SKM-1 (cell line): ENCODE data around the gene FAM186B.
"Not testable (repeated sequence)": the region's sequence is repeated elsewhere in the genome, so short reads cannot be mapped to it uniquely, and the experiment has no call there.

ENCODE experiments used
- DNase-seq: peaks from one replicate; lab custom pipeline; 2025; ENCODE audit not compliant: unreplicated experiment; lab: John Stamatoyannopoulos, UW

The FAM186B gene

GRCh38 chr12:49635036-49635435, 29.6 kb upstream of the FAM186B start:
- DNase-seq = no peak

GRCh38 chr12:49633703-49634345, 28.4 kb upstream of the FAM186B start:
- DNase-seq = no peak

GRCh38 chr12:49632986-49633702, 27.7 kb upstream of the FAM186B start:
- no peak for DNase-seq

DNA sequence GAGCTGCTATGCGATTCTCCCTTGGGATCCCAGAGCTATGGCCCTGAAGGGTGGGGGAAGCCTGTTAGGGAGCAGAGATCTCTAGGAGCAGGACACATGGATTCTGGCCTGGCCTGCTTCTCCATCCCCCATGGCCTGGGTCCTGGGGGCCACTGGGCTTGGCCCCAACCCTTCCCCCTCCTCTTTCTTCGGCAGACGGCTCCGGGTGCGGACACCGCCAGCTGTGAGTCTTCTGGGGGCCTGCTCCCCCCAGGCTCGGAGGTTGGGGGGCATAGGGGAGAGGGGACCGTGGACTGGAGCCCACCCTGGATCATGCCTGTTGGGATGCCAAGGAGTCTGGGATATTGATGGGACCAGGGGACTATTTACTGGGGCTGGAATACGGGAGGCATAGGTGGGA, 27.0 kb upstream of the FAM186B start:
- DNase-seq = no peak

DNA sequence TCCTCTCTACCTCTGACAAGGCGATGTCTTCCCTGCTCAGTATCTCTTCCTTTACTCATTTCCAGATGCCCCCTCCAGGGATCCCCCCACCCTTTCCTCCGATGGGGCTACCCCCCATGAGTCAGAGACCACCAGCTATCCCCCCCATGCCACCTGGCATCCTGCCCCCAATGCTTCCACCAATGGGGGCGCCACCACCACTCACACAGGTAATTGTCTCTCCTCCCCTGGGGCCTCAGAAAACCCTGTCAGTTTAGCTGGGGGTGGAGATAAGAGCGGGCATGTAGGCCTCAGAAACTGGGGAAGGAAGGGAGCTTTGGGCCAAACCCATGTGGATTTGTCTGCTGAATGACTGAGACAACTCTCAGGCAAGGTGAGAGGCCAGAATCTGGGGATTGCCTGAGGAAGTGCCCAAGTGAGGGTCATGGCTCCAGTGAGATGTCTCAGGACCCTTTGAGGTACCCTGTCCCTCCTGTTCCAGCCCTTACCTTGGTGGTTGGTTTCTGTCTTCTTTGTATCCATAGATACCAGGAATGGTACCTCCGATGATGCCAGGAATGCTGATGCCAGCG, 26.0 kb upstream of the FAM186B start:
- no peak for DNase-seq

GRCh38 chr12:49627752-49628360, 22.4 kb upstream of the FAM186B start:
- DNase-seq = no peak

DNA sequence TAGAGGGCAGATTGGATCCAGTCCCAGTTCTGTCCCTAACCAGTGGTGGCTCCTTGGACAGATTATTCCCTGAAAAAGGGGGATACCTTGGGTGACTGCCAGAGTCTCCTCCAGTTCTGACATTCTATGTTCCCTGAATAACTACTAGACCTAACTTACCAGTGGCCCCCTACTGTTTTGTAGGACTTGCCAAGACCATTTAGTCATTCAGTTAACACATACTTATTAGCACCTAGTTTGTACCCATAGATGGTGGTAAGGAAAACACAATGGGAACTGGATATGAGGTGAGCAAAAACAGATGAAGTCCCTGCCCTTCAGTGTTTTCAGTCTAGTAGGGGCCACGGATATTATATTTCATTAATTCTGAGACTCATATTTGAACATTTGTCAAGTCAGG, 21.4 kb upstream of the FAM186B start:
- DNase-seq = no peak

DNA sequence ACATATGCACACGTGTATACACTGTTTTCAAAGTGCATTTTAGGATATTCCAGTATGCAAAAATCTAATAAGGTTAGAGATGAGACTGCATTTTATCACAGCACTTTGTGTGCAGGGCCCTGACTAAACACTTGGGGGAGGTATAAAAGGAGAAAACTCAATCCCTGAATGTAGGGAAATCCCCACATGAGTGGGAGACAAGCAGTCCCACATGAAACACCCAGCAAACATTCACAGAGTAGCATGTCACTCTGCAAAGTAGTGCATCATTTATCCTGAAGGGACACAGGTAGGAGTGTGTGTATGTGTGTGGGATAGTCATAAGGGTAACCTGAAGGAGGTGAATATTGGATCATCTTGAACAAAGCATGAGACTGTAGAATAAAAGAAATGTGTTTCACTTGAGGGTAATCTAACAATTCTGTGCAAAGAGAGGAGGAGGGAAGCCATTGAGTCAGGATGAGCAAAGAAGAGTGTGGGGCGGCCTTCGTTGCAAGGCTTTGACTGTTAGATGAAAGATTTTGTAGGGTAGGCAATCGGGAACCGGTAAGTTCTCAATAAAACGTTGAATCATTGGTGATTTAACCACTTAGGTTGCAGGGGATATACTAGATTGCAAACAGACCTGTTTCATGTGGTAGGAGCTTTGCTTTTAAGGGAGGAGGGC, 20.9 kb upstream of the FAM186B start:
- DNase-seq = no peak

DNA sequence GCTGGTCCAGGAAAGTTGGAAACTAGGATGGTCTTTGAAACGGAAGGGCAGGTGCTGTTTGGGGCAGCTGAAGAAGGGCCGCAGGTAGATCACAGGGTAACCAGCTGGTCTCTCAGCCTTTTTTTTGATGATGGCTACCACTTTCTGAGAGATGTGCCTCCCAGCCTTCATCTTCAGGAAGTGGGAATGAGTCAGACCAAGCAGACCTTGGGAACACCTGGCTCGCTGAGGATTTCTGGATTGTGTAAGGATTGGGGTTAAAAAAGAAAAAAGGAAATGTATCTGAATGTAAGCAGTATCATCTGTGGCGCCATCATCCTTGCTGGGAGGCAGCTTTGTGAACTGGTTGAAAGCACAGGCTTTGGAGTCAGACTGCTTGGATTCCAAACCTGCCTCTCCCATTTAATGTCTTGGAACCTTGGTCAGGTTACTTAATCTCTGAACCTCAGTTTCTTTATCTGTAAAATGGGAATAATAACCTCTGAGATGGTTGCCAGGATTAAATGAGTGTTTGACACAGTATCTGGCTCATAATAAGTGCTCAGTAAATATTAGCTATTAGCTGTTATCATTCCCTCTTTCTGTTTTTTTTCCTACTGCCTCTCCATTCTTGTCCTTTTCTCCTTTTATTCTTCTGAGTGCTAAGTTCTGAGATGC, 19.6 kb upstream of the FAM186B start:
- no peak for DNase-seq

GRCh38 chr12:49623142-49623904, 17.9 kb upstream of the FAM186B start, which contains the start of gene PRPF40B:
Gene PRPF40B, plus strand, starts transcription at chr12:49623561. Its CDS starts 30 bp downstream, at chr12:49623591.
- peak; percentile 2 for DNase-seq

GRCh38 chr12:49622501-49623141, 17.2 kb upstream of the FAM186B start:
- DNase-seq = no peak

GRCh38 chr12:49621651-49622500, 16.4 kb upstream of the FAM186B start:
- no peak for DNase-seq

DNA sequence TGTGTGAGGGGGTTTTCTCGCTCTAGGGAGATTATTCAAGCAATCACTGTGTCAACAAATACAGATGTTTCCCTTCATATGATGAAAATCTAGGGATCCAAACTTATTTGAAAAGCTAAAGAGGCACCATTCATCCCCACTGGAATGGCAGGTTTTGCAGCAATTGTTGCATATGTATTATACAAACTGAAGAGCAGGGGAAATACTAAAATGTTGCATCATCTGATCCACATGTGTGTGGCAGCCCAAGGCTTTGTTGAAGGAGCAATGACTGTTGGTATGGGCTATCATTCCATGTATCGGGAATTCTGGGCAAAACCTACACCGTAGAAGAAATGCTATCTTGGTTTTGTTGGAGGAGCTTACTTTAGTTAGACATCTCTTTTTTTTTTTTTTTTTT, 13.8 kb upstream of the FAM186B start:
- DNase-seq = no peak

GRCh38 chr12:49618576-49618975, 13.1 kb upstream of the FAM186B start:
- DNase-seq = no peak

GRCh38 chr12:49616533-49617219, 11.2 kb upstream of the FAM186B start:
- DNase-seq = no peak

- DNase-seq = no peak
These were observed 10.3 kb upstream of the FAM186B start for GRCh38 chr12:49615725-49616124.

- no peak for DNase-seq
These were observed 6.8 kb upstream of the FAM186B start for GRCh38 chr12:49612210-49612609.

DNA sequence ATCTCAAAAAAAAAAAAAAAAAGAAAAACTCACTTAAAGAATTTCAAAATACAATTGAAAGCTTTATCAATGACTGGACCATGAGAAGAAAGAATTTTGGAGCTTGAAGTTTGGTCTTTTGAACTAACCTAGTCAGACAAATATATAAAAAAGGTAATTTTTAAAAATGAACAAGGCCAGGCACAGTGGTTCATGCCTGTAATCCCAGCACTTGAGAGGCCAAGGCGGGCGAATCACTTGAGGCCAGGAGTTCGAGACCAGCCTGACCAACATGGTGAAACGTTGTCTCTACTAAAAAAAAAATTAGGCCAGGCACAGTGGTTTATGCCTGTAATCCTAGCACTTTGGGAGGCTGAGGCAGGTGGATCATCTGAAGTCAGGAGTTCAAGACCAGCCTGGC, 5.3 kb upstream of the FAM186B start:
- DNase-seq = not testable (repeated sequence)
